ENCODE results near the gene SVIP. TPM values are rescaled to one million over a fixed set of nuclear protein-coding genes. Genes with fewer than 3 reads are reported as not detected.
A peak's percentile ranks its signal among the peaks of the same experiment; 100 is the strongest.

Gene SVIP
- total and polyA plus RNA-seq, 11 donors = 7.9 to 33.9 (median 22.9) TPM

DNA sequence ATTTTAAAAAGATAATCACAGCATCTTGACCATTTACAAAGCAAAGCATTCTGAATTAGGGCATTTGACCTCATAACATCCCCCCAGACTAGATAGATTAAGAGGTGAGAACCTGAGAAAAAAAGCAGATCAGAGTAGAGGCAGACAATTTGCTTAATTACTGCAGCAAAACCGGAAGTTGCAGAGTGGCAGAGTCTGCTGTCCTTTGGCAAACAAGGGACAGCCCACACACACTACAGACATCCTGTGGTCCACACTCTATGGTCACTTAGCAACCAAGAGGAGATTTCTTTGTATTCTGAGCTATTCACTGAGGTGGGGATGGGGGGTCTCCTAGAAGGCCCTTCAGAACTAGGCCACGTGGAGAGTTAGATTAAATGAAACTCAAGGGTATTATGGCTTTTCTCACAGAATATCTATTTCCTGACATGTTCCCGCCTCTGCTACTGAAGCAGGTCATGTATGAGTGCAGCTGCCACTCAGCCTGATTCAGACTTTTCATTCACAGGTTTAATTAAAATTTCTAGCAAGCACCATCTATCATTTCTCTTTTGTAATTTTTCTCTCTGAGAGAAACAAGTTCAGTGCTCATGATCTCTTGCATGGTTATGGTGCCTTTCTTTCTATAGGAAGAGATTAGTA, 48.5 kb downstream of the SVIP start:
- TF ChIP-seq POLR2A (IDR thresholded peaks at IDR 0.05) = no peak
- TF ChIP-seq, protein P1, sequence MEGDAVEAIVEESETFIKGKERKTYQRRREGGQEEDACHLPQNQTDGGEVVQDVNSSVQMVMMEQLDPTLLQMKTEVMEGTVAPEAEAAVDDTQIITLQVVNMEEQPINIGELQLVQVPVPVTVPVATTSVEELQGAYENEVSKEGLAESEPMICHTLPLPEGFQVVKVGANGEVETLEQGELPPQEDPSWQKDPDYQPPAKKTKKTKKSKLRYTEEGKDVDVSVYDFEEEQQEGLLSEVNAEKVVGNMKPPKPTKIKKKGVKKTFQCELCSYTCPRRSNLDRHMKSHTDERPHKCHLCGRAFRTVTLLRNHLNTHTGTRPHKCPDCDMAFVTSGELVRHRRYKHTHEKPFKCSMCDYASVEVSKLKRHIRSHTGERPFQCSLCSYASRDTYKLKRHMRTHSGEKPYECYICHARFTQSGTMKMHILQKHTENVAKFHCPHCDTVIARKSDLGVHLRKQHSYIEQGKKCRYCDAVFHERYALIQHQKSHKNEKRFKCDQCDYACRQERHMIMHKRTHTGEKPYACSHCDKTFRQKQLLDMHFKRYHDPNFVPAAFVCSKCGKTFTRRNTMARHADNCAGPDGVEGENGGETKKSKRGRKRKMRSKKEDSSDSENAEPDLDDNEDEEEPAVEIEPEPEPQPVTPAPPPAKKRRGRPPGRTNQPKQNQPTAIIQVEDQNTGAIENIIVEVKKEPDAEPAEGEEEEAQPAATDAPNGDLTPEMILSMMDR (IDR thresholded peaks at IDR 0.05) = no peak
- H3K27me3 ChIP-seq = no peaks in the 10 kb centered on the region
- H3K27ac ChIP-seq = no peak overlapping the region
- no peak for ATAC-seq
- intact Hi-C loops (cut with DNase I) = loop anchor here in 3 of 10 donors (10.0 kb wide), 2 partner anchors 156 to 536 kb away; partner anchors contain the start of gene FANCF (in 3 of the 3)
- WGBS, 4 donors = 39 to 48% (median 44%) methylated on average over 3 of the region's 3 CpGs
- no peak for DNase-seq
- H3K4me3 ChIP-seq = no peak overlapping the region
- H3K4me1 ChIP-seq = no peaks in the 10 kb centered on the region
- no peaks in the 10 kb centered on the region for H3K36me3 ChIP-seq
- H3K9me3 ChIP-seq = peaks cover 0 to 6% (median 0%) of the 10 kb centered on the region in 12 donors

DNA sequence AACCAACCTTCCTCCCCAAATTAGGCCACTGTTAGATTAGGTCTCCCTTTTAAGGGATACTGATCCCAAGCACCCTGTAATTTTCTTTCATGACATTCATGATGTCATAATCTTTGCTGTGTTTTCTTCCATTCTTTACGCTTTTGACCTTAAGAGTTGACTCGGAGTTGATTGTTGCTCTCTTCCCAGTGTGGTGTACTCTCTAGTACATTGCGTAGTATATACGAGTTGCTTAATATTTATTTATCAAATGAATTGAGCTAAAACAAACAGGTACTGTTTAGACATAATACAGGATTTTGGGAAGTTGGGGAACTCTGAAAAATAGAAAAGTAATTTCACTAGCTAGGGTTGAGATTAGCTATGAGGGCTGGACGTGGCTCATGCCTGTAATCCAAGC, 49.8 kb downstream of the SVIP start:
- H3K4me3 ChIP-seq = no peak overlapping the region
- no peaks in the 10 kb centered on the region for H3K36me3 ChIP-seq
- DNase-seq (no peak), ATAC-seq (no peak)
- 77 to 96% (median 94%) methylated on average over 5 of the region's 5 CpGs for WGBS, 4 donors
- intact Hi-C loops (cut with DNase I) = loop anchor here in 3 of 10 donors (10.0 kb wide), 2 partner anchors 155 to 535 kb away; partner anchors contain the start of gene FANCF (in 3 of the 3)
- H3K27ac ChIP-seq = no peak overlapping the region
- no peak for TF ChIP-seq POLR2A (IDR thresholded peaks at IDR 0.05)
- TF ChIP-seq, protein P1 (IDR thresholded peaks at IDR 0.05) = no peak
- peaks cover 0 to 6% (median 0%) of the 10 kb centered on the region in 12 donors for H3K9me3 ChIP-seq
- no peaks in the 10 kb centered on the region for H3K27me3 ChIP-seq
- H3K4me1 ChIP-seq = no peaks in the 10 kb centered on the region

DNA sequence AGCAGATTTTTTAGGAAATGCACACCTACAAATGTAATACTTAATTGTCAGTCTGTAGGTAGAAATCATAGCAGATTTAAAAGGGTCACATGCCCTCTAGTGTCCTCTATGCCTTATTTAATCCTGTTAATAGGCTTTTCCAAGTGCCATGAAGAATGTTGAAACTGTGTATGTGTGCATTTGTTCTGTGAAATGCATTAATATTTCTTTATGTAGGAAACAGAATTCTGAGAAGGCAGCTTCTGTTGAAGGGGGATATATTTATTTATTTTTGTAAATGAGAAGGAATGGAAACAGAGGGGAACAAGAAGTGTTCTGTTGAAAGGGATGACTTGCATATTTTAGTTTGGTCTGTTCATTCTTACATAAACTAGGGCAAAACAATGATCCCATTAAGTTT, 51.0 kb downstream of the SVIP start:
- intact Hi-C loops (cut with DNase I) = no loop called here
- Histone ChIP-seq H3K4me3 (no peak overlapping the region), H3K27ac (no peak overlapping the region), H3K9me3 (peaks cover 0 to under 1% (median 0%) of the 10 kb centered on the region in 12 donors), H3K27me3 (no peaks in the 10 kb centered on the region), H3K4me1 (no peaks in the 10 kb centered on the region), H3K36me3 (no peaks in the 10 kb centered on the region)
- DNase-seq (no peak), ATAC-seq (no peak)
- TF ChIP-seq, protein P1 (IDR thresholded peaks at IDR 0.05) = peak in 3 of 12 donors; percentile 6 to 19 (median 12)
- no peak for TF ChIP-seq POLR2A (IDR thresholded peaks at IDR 0.05)

DNA sequence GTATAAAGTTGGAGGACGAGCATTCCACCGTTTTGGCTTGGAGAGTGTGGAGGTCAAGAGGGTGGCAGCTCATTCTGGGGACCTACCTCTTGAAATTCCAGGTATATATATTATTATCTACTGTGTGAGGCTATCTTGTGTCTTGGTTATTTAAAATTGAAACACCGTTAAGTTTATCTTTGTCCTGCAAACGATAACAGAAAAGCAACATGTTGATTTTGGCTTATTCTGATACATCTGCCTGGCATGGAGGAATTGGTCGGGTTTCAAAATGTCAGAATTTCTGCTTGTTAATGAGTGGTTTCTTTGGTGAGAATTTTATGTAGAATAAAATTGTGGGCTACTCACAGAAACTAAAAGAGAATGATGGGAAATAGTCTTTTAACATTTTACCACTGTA, 54.4 kb downstream of the SVIP start:
- H3K9me3 ChIP-seq = no peaks in the 10 kb centered on the region
- H3K36me3 ChIP-seq = no peaks in the 10 kb centered on the region
- H3K27me3 ChIP-seq = no peaks in the 10 kb centered on the region
- no peaks in the 10 kb centered on the region for H3K4me1 ChIP-seq
- 73 to 83% (median 80%) methylated on average over 5 of the region's 5 CpGs for WGBS, 4 donors
- no peak overlapping the region for H3K27ac ChIP-seq
- ATAC-seq (no peak), DNase-seq (no peak)
- TF ChIP-seq, protein P1 (IDR thresholded peaks at IDR 0.05) = no peak
- TF ChIP-seq POLR2A (IDR thresholded peaks at IDR 0.05) = no peak
- intact Hi-C loops (cut with DNase I) = no loop called here
- no peak overlapping the region for H3K4me3 ChIP-seq

Measured in heart left ventricle (tissue), 16 donors.